NCI-H2196 (cell line): ENCODE measurements around the gene CNKSR3.
A peak's percentile ranks its signal among the peaks of the same experiment; 100 is the strongest.

ENCODE experiments used
- DNase-seq: peaks from one replicate; lab custom pipeline; 2025; ENCODE audit not compliant: unreplicated experiment; lab: John Stamatoyannopoulos, UW

Gene CNKSR3

GRCh38 chr6:154503658-154504057, 6.8 kb downstream of the CNKSR3 start:
- no peak for DNase-seq

GRCh38 chr6:154502553-154502952, 7.9 kb downstream of the CNKSR3 start:
- DNase-seq: no peak

- DNase-seq: no peak
These were observed 9.0 kb downstream of the CNKSR3 start for GRCh38 chr6:154501578-154501868.

- peak; percentile 56 for DNase-seq
These were observed 9.5 kb downstream of the CNKSR3 start for GRCh38 chr6:154500769-154501577.

GRCh38 chr6:154499855-154500589, 10.5 kb downstream of the CNKSR3 start:
- no peak for DNase-seq

GRCh38 chr6:154498340-154498934, 12.0 kb downstream of the CNKSR3 start:
- DNase-seq: no peak

- DNase-seq: no peak
These were observed 13.5 kb downstream of the CNKSR3 start for GRCh38 chr6:154496793-154497517.

GRCh38 chr6:154496186-154496585, 14.3 kb downstream of the CNKSR3 start:
- no peak for DNase-seq

- DNase-seq: no peak
These were observed 15.7 kb downstream of the CNKSR3 start for GRCh38 chr6:154494592-154495311.

- peak; percentile 36 for DNase-seq
These were observed 18.7 kb downstream of the CNKSR3 start for GRCh38 chr6:154491567-154492470.

GRCh38 chr6:154489822-154490221, 20.7 kb downstream of the CNKSR3 start:
- no peak for DNase-seq

GRCh38 chr6:154488802-154489437, 21.6 kb downstream of the CNKSR3 start:
- DNase-seq: no peak

- no peak for DNase-seq
These were observed 22.3 kb downstream of the CNKSR3 start for GRCh38 chr6:154488248-154488593.

- DNase-seq: no peak
These were observed 22.9 kb downstream of the CNKSR3 start for GRCh38 chr6:154487367-154488247.

GRCh38 chr6:154485815-154486214, 24.7 kb downstream of the CNKSR3 start:
- no peak for DNase-seq

GRCh38 chr6:154484942-154485341, 25.5 kb downstream of the CNKSR3 start:
- DNase-seq: no peak

- DNase-seq: no peak
These were observed 27.6 kb downstream of the CNKSR3 start for GRCh38 chr6:154482858-154483257.

- no peak for DNase-seq
These were observed 28.9 kb downstream of the CNKSR3 start for GRCh38 chr6:154481521-154482013.
